GM18508 (cell line): ENCODE measurements around the gene CEP192.
"Not testable (repeated sequence)": the region's sequence is repeated elsewhere in the genome, so short reads cannot be mapped to it uniquely, and the experiment has no call there.

ENCODE experiments used
- ATAC-seq: cut with Tn5 transposase; IDR thresholded peaks from one replicate; pipeline ENCODE4 v1.9.1; 2021; ENCODE audit warnings: moderate number of reproducible peaks; ENCODE audit not compliant: insufficient read depth, unreplicated experiment

Gene CEP192

GRCh38 chr18:13022644-13023043 is 31.5 kb downstream of the CEP192 start:
- no peak for ATAC-seq

- no peak for ATAC-seq
These were observed 34.1 kb downstream of the CEP192 start for GRCh38 chr18:13025233-13025632.

GRCh38 chr18:13026583-13027270 is 35.6 kb downstream of the CEP192 start:
- no peak for ATAC-seq

GRCh38 chr18:13028869-13029268 is 37.7 kb downstream of the CEP192 start:
- no peak for ATAC-seq

- no peak for ATAC-seq
These were observed 41.0 kb downstream of the CEP192 start for GRCh38 chr18:13032173-13032572.

- ATAC-seq, result no peak
These were observed 44.2 kb downstream of the CEP192 start for GRCh38 chr18:13035249-13035914.

GRCh38 chr18:13036622-13037320 is 45.6 kb downstream of the CEP192 start:
- no peak for ATAC-seq

GRCh38 chr18:13039806-13040205 is 48.6 kb downstream of the CEP192 start:
- no peak for ATAC-seq

GRCh38 chr18:13043066-13043465 is 51.9 kb downstream of the CEP192 start:
- ATAC-seq, result no peak

GRCh38 chr18:13048061-13048595 is 57.0 kb downstream of the CEP192 start:
- no peak for ATAC-seq

- ATAC-seq, result no peak
These were observed 60.0 kb downstream of the CEP192 start for GRCh38 chr18:13051159-13051558.

- peak; percentile 53 for ATAC-seq
These were observed 60.8 kb downstream of the CEP192 start for GRCh38 chr18:13051950-13052349.

GRCh38 chr18:13054336-13054735 is 63.2 kb downstream of the CEP192 start:
- ATAC-seq, result no peak

- no peak for ATAC-seq
These were observed 70.5 kb downstream of the CEP192 start for GRCh38 chr18:13061630-13062189.

- no peak for ATAC-seq
These were observed 76.0 kb downstream of the CEP192 start for GRCh38 chr18:13067124-13067523.

GRCh38 chr18:13067966-13068365 is 76.8 kb downstream of the CEP192 start:
- no peak for ATAC-seq

- no peak for ATAC-seq
These were observed 79.3 kb downstream of the CEP192 start for GRCh38 chr18:13070460-13070859.

- no peak for ATAC-seq
These were observed 85.7 kb downstream of the CEP192 start for GRCh38 chr18:13076886-13077285.

GRCh38 chr18:13077473-13077872 is 86.3 kb downstream of the CEP192 start:
- no peak for ATAC-seq

GRCh38 chr18:13078065-13078464 is 86.9 kb downstream of the CEP192 start:
- not testable (repeated sequence) for ATAC-seq

GRCh38 chr18:13086906-13087305 is 95.7 kb downstream of the CEP192 start:
- no peak for ATAC-seq
